HEK293 (cell line): Measurements from ENCODE around the gene AFF2.

Experiments
- CTCF ChIA-PET: fragments of 350-600 bp; formaldehyde crosslinking; extraction: SDS; loops from one replicate; lab custom pipeline; 2021; ENCODE audit warnings: antibody characterized with exemption; lab: Yijun Ruan, JAX
- POLR2A ChIA-PET: fragments of 300-600 bp; formaldehyde crosslinking; extraction: SDS; loops from one replicate; lab custom pipeline; 2020; ENCODE audit warnings: antibody characterized with exemption, inconsistent platforms; lab: Yijun Ruan, JAX
- H3K27ac ChIP-seq: fragments of 200-500 bp; sonication (Bioruptor generic); 2 replicates; pipeline ENCODE4 v1.5.1; 2014; ENCODE audit warnings: low read depth, low read length, control low read depth, inconsistent platforms; ENCODE audit errors: extremely low read depth
- H3K36me3 ChIP-seq, 2 experiments: fragments of 200-500 bp in 1 of 2; sonication (Bioruptor generic) in 1 of 2; 1 replicate in 1 of 2; 2 replicates in 1 of 2; pipeline ENCODE4 v1.5.1; 2014 to 2017; ENCODE audit warnings: inconsistent platforms in 2 of 2, low read length in 2 of 2; ENCODE audit not compliant: control insufficient read depth in 2 of 2, insufficient read depth in 1 of 2
- H3K4me1 ChIP-seq: fragments of 200-500 bp; sonication (Bioruptor generic); 2 replicates; pipeline ENCODE4 v1.5.1; 2014; ENCODE audit warnings: mild to moderate bottlenecking, low read length, inconsistent platforms; ENCODE audit not compliant: control insufficient read depth, insufficient read depth
- H3K4me3 ChIP-seq: 2 replicates; pipeline ENCODE4 v1.5.1; 2011; ENCODE audit warnings: low read depth, mild to moderate bottlenecking, control low read depth, low read length, moderate library complexity
- H3K9me3 ChIP-seq: fragments of 200-500 bp; sonication (Bioruptor generic); 2 replicates; pipeline ENCODE4 v1.5.1; 2014; ENCODE audit warnings: low read depth, low read length, inconsistent platforms; ENCODE audit not compliant: control insufficient read depth, insufficient read depth
- BCL11A ChIP-seq: fragments of 450-650 bp; formaldehyde crosslinking; IDR thresholded peaks from 2 replicates; pipeline ENCODE4 v1.5.1; 2016; ENCODE audit warnings: low read depth, missing biosample characterization, missing genetic modification characterization
- EGR2 ChIP-seq: fragments of 450-650 bp; formaldehyde crosslinking; IDR thresholded peaks from 2 replicates; pipeline ENCODE4 v1.5.1; 2016; ENCODE audit warnings: low read depth, missing biosample characterization, missing genetic modification characterization
- GLI2 ChIP-seq: fragments of 450-650 bp; formaldehyde crosslinking; IDR thresholded peaks from 2 replicates; pipeline ENCODE4; 2017; ENCODE audit warnings: missing biosample characterization, missing genetic modification characterization, low read depth, borderline replicate concordance
- MEIS1 ChIP-seq: sonication (generic); formaldehyde crosslinking; IDR thresholded peaks from 2 replicates; pipeline ENCODE4 v1.8.1; 2022; ENCODE audit warnings: missing genetic modification reagents, mild to moderate bottlenecking, borderline replicate concordance
- MZF1 ChIP-seq: fragments of 450-650 bp; formaldehyde crosslinking; IDR thresholded peaks from 2 replicates; pipeline ENCODE4 v1.5.1; 2017; ENCODE audit warnings: missing biosample characterization, missing genetic modification characterization, borderline replicate concordance
- SCRT1 ChIP-seq: fragments of 450-650 bp; formaldehyde crosslinking; IDR thresholded peaks from 2 replicates; pipeline ENCODE4 v1.5.1; 2016; ENCODE audit warnings: missing biosample characterization, missing genetic modification characterization, borderline replicate concordance
- SCRT2 ChIP-seq: fragments of 450-650 bp; formaldehyde crosslinking; IDR thresholded peaks from 2 replicates; pipeline ENCODE4 v1.5.1; 2016; ENCODE audit warnings: missing biosample characterization, missing genetic modification characterization
- ZNF19 ChIP-seq: fragments of 450-650 bp; formaldehyde crosslinking; IDR thresholded peaks from 2 replicates; pipeline ENCODE4; 2016; ENCODE audit warnings: missing biosample characterization, missing genetic modification characterization, low read depth
- ZNF202 ChIP-seq: fragments of 450-650 bp; formaldehyde crosslinking; IDR thresholded peaks from 2 replicates; pipeline ENCODE4 v1.5.1; 2016; ENCODE audit warnings: missing biosample characterization, missing genetic modification characterization, borderline replicate concordance
- ZNF223 ChIP-seq: fragments of 450-650 bp; formaldehyde crosslinking; IDR thresholded peaks from 2 replicates; pipeline ENCODE4 v1.5.1; 2016; ENCODE audit warnings: missing biosample characterization, missing genetic modification characterization
- ZNF416 ChIP-seq: fragments of 450-650 bp; formaldehyde crosslinking; IDR thresholded peaks from 2 replicates; pipeline ENCODE4 v1.5.1; 2016; ENCODE audit warnings: missing biosample characterization, missing genetic modification characterization
- ZNF423 ChIP-seq: fragments of 450-650 bp; formaldehyde crosslinking; IDR thresholded peaks from 2 replicates; pipeline ENCODE4 v1.5.1; 2016; ENCODE audit warnings: missing biosample characterization, missing genetic modification characterization
- ZNF473 ChIP-seq: fragments of 450-650 bp; formaldehyde crosslinking; IDR thresholded peaks from 2 replicates; pipeline ENCODE4 v1.5.1; 2017; ENCODE audit warnings: missing biosample characterization, missing genetic modification characterization
- ZNF530 ChIP-seq: fragments of 450-650 bp; formaldehyde crosslinking; IDR thresholded peaks from 2 replicates; pipeline ENCODE4 v1.5.1; 2016; ENCODE audit warnings: low read depth, missing biosample characterization, missing genetic modification characterization
- ZNF555 ChIP-seq: fragments of 450-650 bp; formaldehyde crosslinking; conservative IDR thresholded peaks from 2 replicates; pipeline ENCODE4 v1.5.1; 2017; ENCODE audit warnings: missing biosample characterization, mild to moderate bottlenecking, missing genetic modification characterization, inconsistent platforms
- ZNF561 ChIP-seq: fragments of 450-650 bp; IDR thresholded peaks from 2 replicates; pipeline ENCODE4 v1.5.1; 2018; ENCODE audit warnings: missing biosample characterization, missing genetic modification characterization, borderline replicate concordance
- ZNF600 ChIP-seq: fragments of 450-650 bp; formaldehyde crosslinking; IDR thresholded peaks from 2 replicates; pipeline ENCODE4 v1.5.1; 2016; ENCODE audit warnings: missing biosample characterization, missing genetic modification characterization
- ZNF629 ChIP-seq: fragments of 450-650 bp; formaldehyde crosslinking; IDR thresholded peaks from 2 replicates; pipeline ENCODE4 v1.5.1; 2017; ENCODE audit warnings: missing biosample characterization, missing genetic modification characterization
- ZNF654 ChIP-seq: fragments of 450-650 bp; formaldehyde crosslinking; IDR thresholded peaks from 2 replicates; pipeline ENCODE4 v1.5.1; 2016; ENCODE audit warnings: low read depth, missing biosample characterization, missing genetic modification characterization
- ZNF658 ChIP-seq: fragments of 450-650 bp; formaldehyde crosslinking; IDR thresholded peaks from 2 replicates; pipeline ENCODE4; 2016; ENCODE audit warnings: missing biosample characterization, missing genetic modification characterization
- ZNF660 ChIP-seq: fragments of 450-650 bp; IDR thresholded peaks from 2 replicates; pipeline ENCODE4 v1.5.1; 2018; ENCODE audit warnings: missing biosample characterization, mild to moderate bottlenecking, missing genetic modification characterization
- ZNF670 ChIP-seq: fragments of 450-650 bp; formaldehyde crosslinking; IDR thresholded peaks from 2 replicates; pipeline ENCODE4 v1.5.1; 2016; ENCODE audit warnings: missing biosample characterization, missing genetic modification characterization, low read depth
- ZNF677 ChIP-seq: fragments of 450-650 bp; IDR thresholded peaks from 2 replicates; pipeline ENCODE4 v1.5.0; 2018; ENCODE audit warnings: missing biosample characterization, mild to moderate bottlenecking, missing genetic modification characterization, moderate library complexity
- ZNF791 ChIP-seq: fragments of 450-650 bp; formaldehyde crosslinking; IDR thresholded peaks from 2 replicates; pipeline ENCODE4 v1.5.1; 2016; ENCODE audit warnings: missing biosample characterization, missing genetic modification characterization
- ZNF843 ChIP-seq: fragments of 450-650 bp; formaldehyde crosslinking; IDR thresholded peaks from 2 replicates; pipeline ENCODE4 v1.5.1; 2016; ENCODE audit warnings: missing biosample characterization, missing genetic modification characterization
- TF ChIP-seq, protein P1 (sequence below): fragments of 450-650 bp; formaldehyde crosslinking; IDR thresholded peaks from 2 replicates; pipeline ENCODE4 v1.5.1; 2016; ENCODE audit warnings: missing biosample characterization, missing genetic modification characterization, borderline replicate concordance
- TF ChIP-seq, protein P2 (sequence below): fragments of 450-650 bp; IDR thresholded peaks from 2 replicates; pipeline ENCODE4 v1.5.1; 2018; ENCODE audit warnings: missing biosample characterization, missing genetic modification characterization
- TF ChIP-seq, protein P3 (sequence below): fragments of 450-650 bp; formaldehyde crosslinking; IDR thresholded peaks from 2 replicates; pipeline ENCODE4 v1.5.1; 2016; ENCODE audit warnings: missing biosample characterization, missing genetic modification characterization

AFF2 gene

DNA sequence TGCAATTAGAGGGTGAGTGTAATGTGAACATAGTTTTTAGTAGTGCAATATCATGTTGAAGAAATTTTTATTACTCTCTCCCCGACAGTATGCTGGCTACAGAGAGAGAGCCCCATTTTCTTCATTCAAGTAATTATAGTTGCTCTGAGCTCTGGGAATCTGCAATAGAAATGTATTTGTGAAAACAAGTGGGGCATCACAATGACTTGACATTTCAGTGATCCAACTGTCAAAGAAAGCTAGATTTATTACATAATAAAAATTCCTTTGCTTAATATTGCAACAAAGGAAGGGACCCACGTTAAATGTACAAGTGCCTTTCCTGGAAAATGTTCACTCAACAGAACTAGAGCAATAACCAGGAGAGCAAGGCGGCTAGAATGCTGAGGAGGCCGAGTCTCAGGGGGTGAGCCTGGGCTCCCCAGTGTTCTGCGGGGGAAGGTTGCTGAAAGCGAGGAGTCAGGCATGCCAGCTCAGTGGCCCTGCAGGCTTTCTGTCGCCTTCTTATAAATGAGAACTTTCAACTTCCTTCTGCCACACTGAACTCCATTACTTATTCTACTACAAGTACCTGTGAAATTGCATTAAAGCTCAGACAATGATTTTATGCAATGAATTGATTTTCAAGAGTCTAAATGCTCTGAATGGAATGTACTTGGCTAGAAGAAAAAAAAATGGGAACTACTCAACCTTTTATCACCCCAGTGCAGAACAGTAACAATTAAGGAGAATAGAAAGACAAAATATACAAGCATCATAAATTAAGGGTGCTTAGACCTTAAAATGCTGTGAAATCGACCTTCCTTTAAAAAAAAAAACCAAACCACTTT is 476.4 kb downstream of the AFF2 start (continued):
- TF ChIP-seq, protein P1, sequence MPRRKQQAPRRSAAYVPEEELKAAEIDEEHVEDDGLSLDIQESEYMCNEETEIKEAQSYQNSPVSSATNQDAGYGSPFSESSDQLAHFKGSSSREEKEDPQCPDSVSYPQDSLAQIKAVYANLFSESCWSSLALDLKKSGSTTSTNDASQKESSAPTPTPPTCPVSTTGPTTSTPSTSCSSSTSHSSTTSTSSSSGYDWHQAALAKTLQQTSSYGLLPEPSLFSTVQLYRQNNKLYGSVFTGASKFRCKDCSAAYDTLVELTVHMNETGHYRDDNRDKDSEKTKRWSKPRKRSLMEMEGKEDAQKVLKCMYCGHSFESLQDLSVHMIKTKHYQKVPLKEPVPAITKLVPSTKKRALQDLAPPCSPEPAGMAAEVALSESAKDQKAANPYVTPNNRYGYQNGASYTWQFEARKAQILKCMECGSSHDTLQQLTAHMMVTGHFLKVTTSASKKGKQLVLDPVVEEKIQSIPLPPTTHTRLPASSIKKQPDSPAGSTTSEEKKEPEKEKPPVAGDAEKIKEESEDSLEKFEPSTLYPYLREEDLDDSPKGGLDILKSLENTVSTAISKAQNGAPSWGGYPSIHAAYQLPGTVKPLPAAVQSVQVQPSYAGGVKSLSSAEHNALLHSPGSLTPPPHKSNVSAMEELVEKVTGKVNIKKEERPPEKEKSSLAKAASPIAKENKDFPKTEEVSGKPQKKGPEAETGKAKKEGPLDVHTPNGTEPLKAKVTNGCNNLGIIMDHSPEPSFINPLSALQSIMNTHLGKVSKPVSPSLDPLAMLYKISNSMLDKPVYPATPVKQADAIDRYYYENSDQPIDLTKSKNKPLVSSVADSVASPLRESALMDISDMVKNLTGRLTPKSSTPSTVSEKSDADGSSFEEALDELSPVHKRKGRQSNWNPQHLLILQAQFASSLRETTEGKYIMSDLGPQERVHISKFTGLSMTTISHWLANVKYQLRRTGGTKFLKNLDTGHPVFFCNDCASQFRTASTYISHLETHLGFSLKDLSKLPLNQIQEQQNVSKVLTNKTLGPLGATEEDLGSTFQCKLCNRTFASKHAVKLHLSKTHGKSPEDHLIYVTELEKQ (tag by site-specific recombination), result no peak
- TF ChIP-seq SCRT2 (tag by site-specific recombination) (no peak), ZNF19 (no peak), EGR2 (no peak)

DNA sequence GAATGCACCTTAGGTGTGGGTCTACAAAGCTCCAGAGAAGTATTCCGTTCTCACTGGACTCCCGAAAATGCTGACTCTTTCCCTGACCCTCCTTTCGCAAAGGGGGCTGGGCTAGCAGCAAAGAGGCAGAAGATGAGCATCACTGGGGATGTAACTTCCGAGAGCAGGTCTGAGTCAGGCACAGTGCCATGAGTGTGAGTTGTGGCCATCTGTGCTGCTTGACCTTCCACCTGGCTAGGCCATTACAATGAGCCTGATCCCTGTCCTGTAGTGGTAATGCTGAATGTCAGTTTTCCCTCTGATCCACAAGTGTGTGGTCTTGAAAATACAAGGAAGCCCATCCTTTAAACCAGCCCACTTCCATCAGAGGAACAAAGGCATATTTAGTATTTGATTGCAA is 479.4 kb downstream of the AFF2 start:
- ChIA-PET POLR2A (no interaction called here), CTCF (interaction anchor here (0.7 kb wide), 1 partner anchor 95 kb away, joined by 3 read pairs; no protein-coding TSS in a partner anchor)
- H3K36me3 ChIP-seq, result no peaks in the 10 kb centered on the region
- no peaks in the 10 kb centered on the region for H3K9me3 ChIP-seq
- TF ChIP-seq ZNF791 (no peak), ZNF223 (tag by site-specific recombination) (no peak), ZNF473 (tag by site-specific recombination) (no peak), ZNF555 (no peak), BCL11A (no peak), ZNF654 (tag by site-specific recombination) (no peak), GLI2 (tag by site-specific recombination) (no peak)
- TF ChIP-seq, protein P2, sequence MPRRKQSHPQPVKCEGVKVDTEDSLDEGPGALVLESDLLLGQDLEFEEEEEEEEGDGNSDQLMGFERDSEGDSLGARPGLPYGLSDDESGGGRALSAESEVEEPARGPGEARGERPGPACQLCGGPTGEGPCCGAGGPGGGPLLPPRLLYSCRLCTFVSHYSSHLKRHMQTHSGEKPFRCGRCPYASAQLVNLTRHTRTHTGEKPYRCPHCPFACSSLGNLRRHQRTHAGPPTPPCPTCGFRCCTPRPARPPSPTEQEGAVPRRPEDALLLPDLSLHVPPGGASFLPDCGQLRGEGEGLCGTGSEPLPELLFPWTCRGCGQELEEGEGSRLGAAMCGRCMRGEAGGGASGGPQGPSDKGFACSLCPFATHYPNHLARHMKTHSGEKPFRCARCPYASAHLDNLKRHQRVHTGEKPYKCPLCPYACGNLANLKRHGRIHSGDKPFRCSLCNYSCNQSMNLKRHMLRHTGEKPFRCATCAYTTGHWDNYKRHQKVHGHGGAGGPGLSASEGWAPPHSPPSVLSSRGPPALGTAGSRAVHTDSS (tag by site-specific recombination), result no peak
- H3K4me3 ChIP-seq, result no peak overlapping the region
- no peaks in the 10 kb centered on the region for H3K4me1 ChIP-seq
- H3K27ac ChIP-seq, result no peak overlapping the region

DNA sequence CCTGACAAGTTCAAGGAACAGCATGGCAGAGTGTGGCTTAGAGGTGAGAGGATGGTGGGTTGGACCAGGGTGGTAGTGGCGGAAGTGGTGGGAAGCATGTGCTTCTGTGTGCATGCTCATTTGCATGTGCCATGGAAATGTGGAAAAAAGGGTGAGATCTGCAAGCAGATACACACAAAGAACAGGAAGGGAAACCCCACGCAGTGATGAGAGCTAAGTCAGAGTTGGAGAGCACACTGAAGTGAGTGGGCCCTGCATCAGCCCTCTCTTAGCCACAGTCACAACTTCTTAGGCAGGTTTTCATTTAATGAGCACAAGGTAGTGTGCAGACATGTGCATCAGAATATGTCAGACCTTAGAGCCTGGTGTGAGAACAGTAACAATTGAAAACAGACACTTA is 483.8 kb downstream of the AFF2 start:
- H3K9me3 ChIP-seq, result no peaks in the 10 kb centered on the region
- H3K4me1 ChIP-seq, result no peaks in the 10 kb centered on the region
- ChIA-PET CTCF (no interaction called here), POLR2A (no interaction called here)
- H3K27ac ChIP-seq, result no peak overlapping the region
- no peak overlapping the region for H3K4me3 ChIP-seq
- no peaks in the 10 kb centered on the region for H3K36me3 ChIP-seq
- TF ChIP-seq MZF1 (tag by site-specific recombination), result no peak
- TF ChIP-seq, protein P3, sequence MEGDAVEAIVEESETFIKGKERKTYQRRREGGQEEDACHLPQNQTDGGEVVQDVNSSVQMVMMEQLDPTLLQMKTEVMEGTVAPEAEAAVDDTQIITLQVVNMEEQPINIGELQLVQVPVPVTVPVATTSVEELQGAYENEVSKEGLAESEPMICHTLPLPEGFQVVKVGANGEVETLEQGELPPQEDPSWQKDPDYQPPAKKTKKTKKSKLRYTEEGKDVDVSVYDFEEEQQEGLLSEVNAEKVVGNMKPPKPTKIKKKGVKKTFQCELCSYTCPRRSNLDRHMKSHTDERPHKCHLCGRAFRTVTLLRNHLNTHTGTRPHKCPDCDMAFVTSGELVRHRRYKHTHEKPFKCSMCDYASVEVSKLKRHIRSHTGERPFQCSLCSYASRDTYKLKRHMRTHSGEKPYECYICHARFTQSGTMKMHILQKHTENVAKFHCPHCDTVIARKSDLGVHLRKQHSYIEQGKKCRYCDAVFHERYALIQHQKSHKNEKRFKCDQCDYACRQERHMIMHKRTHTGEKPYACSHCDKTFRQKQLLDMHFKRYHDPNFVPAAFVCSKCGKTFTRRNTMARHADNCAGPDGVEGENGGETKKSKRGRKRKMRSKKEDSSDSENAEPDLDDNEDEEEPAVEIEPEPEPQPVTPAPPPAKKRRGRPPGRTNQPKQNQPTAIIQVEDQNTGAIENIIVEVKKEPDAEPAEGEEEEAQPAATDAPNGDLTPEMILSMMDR (tag by site-specific recombination), result no peak
- no peak for TF ChIP-seq ZNF416
- no peak for TF ChIP-seq ZNF670 (tag by site-specific recombination)
- TF ChIP-seq ZNF530 (tag by site-specific recombination), result no peak
- TF ChIP-seq ZNF843 (tag by site-specific recombination), result no peak
- no peak for TF ChIP-seq ZNF660 (tag by site-specific recombination)
- no peak for TF ChIP-seq ZNF423
- TF ChIP-seq ZNF202, result no peak
- TF ChIP-seq MEIS1 (CRISPR knock-in tag), result no peak
- no peak for TF ChIP-seq ZNF677 (tag by site-specific recombination)
- TF ChIP-seq SCRT1 (tag by site-specific recombination), result no peak
- TF ChIP-seq ZNF629 (tag by site-specific recombination), result no peak
- no peak for TF ChIP-seq ZNF561 (tag by site-specific recombination)
- no peak for TF ChIP-seq ZNF658 (tag by site-specific recombination)
- no peak for TF ChIP-seq ZNF600 (tag by site-specific recombination)
